ENCODE results near the gene ZNF518A. TPM values are rescaled to one million over a fixed set of nuclear protein-coding genes. Genes with fewer than 3 reads are reported as not detected.

Gene ZNF518A
- total and polyA plus RNA-seq, 9 of the 15 experiments (the other 6 are each of a cell fraction or from before 2014, with no cell fraction given), result 6.3 to 30.0 (median 17.4) TPM

- TF ChIP-seq ELF1 (tag; IDR thresholded peaks at IDR 0.05) (no peak), JUND (IDR thresholded peaks at IDR 0.05; ENCODE audit: borderline replicate concordance, low read depth, low read length) (peak; percentile 36; the same call in 1 of the 2 replicates), JUND (tag; IDR thresholded peaks at IDR 0.05; ENCODE audit: borderline replicate concordance, low read depth, low read length) (no peak), ZNF143 (CRISPR knock-in tag; IDR thresholded peaks at IDR 0.05) (no peak), FOSL1 (tag; conservative IDR thresholded peaks at IDR 0.05) (peak; percentile 50), RREB1 (CRISPR knock-in tag; IDR thresholded peaks at IDR 0.05) (no peak), EGR1 (conservative IDR thresholded peaks at IDR 0.05) (no peak), SIX5 (IDR thresholded peaks at IDR 0.05; ENCODE audit: borderline replicate concordance in 1 of 2, insufficient read depth in 1 of 2, low read depth in 1 of 2, low read length in 2 of 2) (no peak), ZNF561 (CRISPR knock-in tag; conservative IDR thresholded peaks at IDR 0.05) (no peak)
Measured at GRCh38 chr10:96122824-96123223, 7.3 kb upstream of the ZNF518A start (continued).
